Endodermal cell (in vitro differentiated cells): ENCODE data around the gene PRPH. TPM values are rescaled to one million over a fixed set of nuclear protein-coding genes. Genes with fewer than 3 reads are reported as not detected.
"Not testable (repeated sequence)": the region's sequence is repeated elsewhere in the genome, so short reads cannot be mapped to it uniquely, and the experiment has no call there.

Experiments
- DNase-seq: peaks from one replicate; pipeline ENCODE4 v3.0.0-alpha.2; 2017
- H3K27ac ChIP-seq: 2 replicates; pipeline ENCODE4 v1.5.1; 2013; ENCODE audit warnings: mild to moderate bottlenecking, low read depth, low read length, moderate library complexity
- H3K27me3 ChIP-seq: 2 replicates; pipeline ENCODE4 v1.6.1; 2013; ENCODE audit warnings: mild to moderate bottlenecking, low read length, moderate library complexity; ENCODE audit not compliant: insufficient read depth, control insufficient read depth, poor library complexity, severe bottlenecking
- H3K36me3 ChIP-seq: 2 replicates; pipeline ENCODE4 v1.7.0; 2013; ENCODE audit warnings: mild to moderate bottlenecking, low read length, moderate library complexity; ENCODE audit not compliant: control insufficient read depth, insufficient read depth
- H3K4me1 ChIP-seq: one replicate; pipeline ENCODE4 v1.7.0; 2013; ENCODE audit warnings: low read length; ENCODE audit not compliant: control insufficient read depth, insufficient read depth
- H3K4me3 ChIP-seq: 2 replicates; pipeline ENCODE4 v1.5.1; 2013; ENCODE audit warnings: mild to moderate bottlenecking, low read length, moderate library complexity
- H3K9ac ChIP-seq: 2 replicates; pipeline ENCODE4 v1.6.1; 2013; ENCODE audit warnings: mild to moderate bottlenecking, low read length, moderate library complexity; ENCODE audit not compliant: poor library complexity, severe bottlenecking; ENCODE audit errors: extremely low read depth
- H3K9me3 ChIP-seq: 2 replicates; pipeline ENCODE4 v1.6.1; 2013; ENCODE audit warnings: mild to moderate bottlenecking, low read length, moderate library complexity; ENCODE audit not compliant: control insufficient read depth
- H3K27ac Mint-ChIP-seq: 2 replicates; pipeline ENCODE4 v1.8.0; 2020; ENCODE audit warnings: mixed read lengths
- H3K27me3 Mint-ChIP-seq: 2 replicates; pipeline ENCODE4 v1.8.0; 2021; ENCODE audit warnings: mild to moderate bottlenecking, mixed read lengths; ENCODE audit not compliant: insufficient read depth
- H3K36me3 Mint-ChIP-seq: 2 replicates; pipeline ENCODE4 v1.8.0; 2020; ENCODE audit warnings: low read depth, mixed read lengths
- H3K4me1 Mint-ChIP-seq: 2 replicates; pipeline ENCODE4 v1.8.0; 2020; ENCODE audit warnings: mixed read lengths
- H3K4me3 Mint-ChIP-seq: 2 replicates; pipeline ENCODE4 v1.8.0; 2020; ENCODE audit warnings: mild to moderate bottlenecking, moderate library complexity, mixed read lengths
- H3K9me3 Mint-ChIP-seq: 2 replicates; pipeline ENCODE4 v1.8.0; 2020; ENCODE audit warnings: mild to moderate bottlenecking, mixed read lengths
- CTCF ChIP-seq: fragments of 200-600 bp; sonication (generic); conservative IDR thresholded peaks from 2 replicates; pipeline ENCODE4 v1.5.0; 2021; ENCODE audit warnings: antibody characterized with exemption, mild to moderate bottlenecking
- WGBS, 2 experiments: methylation state at CpG; one replicate each; pipeline versions ENCODE4 v1.1.5 to v1.1.7; 2013; ENCODE audit warnings: missing lambda C conversion rate in 2 of 2, mixed read lengths in 1 of 2; ENCODE audit not compliant: insufficient coverage in 1 of 2, insufficient read length in 1 of 2; 5-methylcytosine and 5-hydroxymethylcytosine counted together
- total RNA-seq, 2 donors: library from RNA; stranded (reverse); fragmentation: NEBNext Ultra II Directional in 1 of 2; extraction: Animal tissue kit (Norgen Biotek cat#: 25700) in 1 of 2; gene quantifications; 2 replicates in 1 of 2; 3 replicates in 1 of 2; pipeline ENCODE4 v1.2.1, GENCODE V29; 2021

The PRPH gene
- total RNA-seq, 2 donors from 2014 or later = 0.42 to 0.51 TPM

- WGBS, 2 experiments = 93 to 100% methylated on average over 1 to 4 of the region's 5 CpGs
- H3K4me1 ChIP-seq = peaks cover 3% of the 10 kb centered on the region
- no peaks in the 10 kb centered on the region for H3K27me3 ChIP-seq
- H3K9ac ChIP-seq = no peak overlapping the region
- H3K36me3 ChIP-seq = peaks cover 20% of the 10 kb centered on the region
- H3K4me1 Mint-ChIP-seq = peaks cover 11% of the 10 kb centered on the region
- H3K4me3 Mint-ChIP-seq = peak overlapping the region; percentile 94
- H3K36me3 Mint-ChIP-seq = peaks cover 24% of the 10 kb centered on the region
- no peaks in the 10 kb centered on the region for H3K27me3 Mint-ChIP-seq
- DNase-seq = no peak
- H3K9me3 ChIP-seq = no peaks in the 10 kb centered on the region
- no peak for TF ChIP-seq CTCF
- no peak overlapping the region for H3K27ac ChIP-seq
- H3K27ac Mint-ChIP-seq = no peak overlapping the region
- peak overlapping the region; percentile 99 for H3K4me3 ChIP-seq
- peaks cover 18% of the 10 kb centered on the region for H3K9me3 Mint-ChIP-seq
Measured at GRCh38 chr12:49263400-49263763, 31.6 kb upstream of the PRPH start.

- Histone ChIP-seq H3K27ac (no peak overlapping the region), H3K4me1 (peaks cover 2% of the 10 kb centered on the region), H3K9me3 (no peaks in the 10 kb centered on the region), H3K4me3 (peak overlapping the region; percentile 99), H3K9ac (peak overlapping the region; percentile 62), H3K36me3 (peaks cover 31% of the 10 kb centered on the region), H3K27me3 (no peaks in the 10 kb centered on the region)
- DNase-seq = no peak
- Mint-ChIP-seq H3K4me1 (peaks cover 15% of the 10 kb centered on the region), H3K27ac (peak overlapping the region; percentile 53), H3K4me3 (peak overlapping the region; percentile 94), H3K27me3 (no peaks in the 10 kb centered on the region), H3K36me3 (peaks cover 35% of the 10 kb centered on the region), H3K9me3 (peaks cover 18% of the 10 kb centered on the region)
- WGBS, 2 experiments = 0% methylated on average over 23 to 35 of the region's 35 CpGs
- peak; percentile 14 for TF ChIP-seq CTCF
Measured at GRCh38 chr12:49264466-49264872, 30.5 kb upstream of the PRPH start.

GRCh38 chr12:49264873-49265792 lies 29.8 kb upstream of the PRPH start, which contains the start of gene TUBA1C:
TSS of gene TUBA1C (plus strand) at chr12:49265082. CDS start at chr12:49265182, 100 bp downstream.
- H3K36me3 Mint-ChIP-seq = peaks cover 41% of the 10 kb centered on the region
- peak within 1 kb of the TSS; percentile 99 for H3K9ac ChIP-seq
- TF ChIP-seq CTCF = no peak
- peak within 1 kb of the TSS; percentile 94 for H3K4me3 Mint-ChIP-seq
- 0 to 2% methylated on average over 23 to 59 of the region's 61 CpGs for WGBS, 2 experiments
- peak within 1 kb of the TSS; percentile 69 for H3K27ac ChIP-seq
- no peaks in the 10 kb centered on the region for H3K27me3 Mint-ChIP-seq
- H3K27me3 ChIP-seq = no peaks in the 10 kb centered on the region
- peak; percentile 100 for DNase-seq
- H3K4me1 Mint-ChIP-seq = peaks cover 9% of the 10 kb centered on the region
- peak within 1 kb of the TSS; percentile 98 for H3K27ac Mint-ChIP-seq
- H3K36me3 ChIP-seq = peaks cover 38% of the 10 kb centered on the region
- peaks cover 18% of the 10 kb centered on the region for H3K9me3 Mint-ChIP-seq
- H3K4me3 ChIP-seq = peak within 1 kb of the TSS; percentile 99
- H3K4me1 ChIP-seq = no peaks in the 10 kb centered on the region
- no peaks in the 10 kb centered on the region for H3K9me3 ChIP-seq

GRCh38 chr12:49269191-49269590 lies 25.8 kb upstream of the PRPH start:
- WGBS, 2 experiments = 96% methylated on average over 3 of the region's 6 CpGs; no CpG with 5 or more reads in 1 of the 2 experiments
- Histone ChIP-seq H3K4me3 (peak overlapping the region; percentile 99), H3K36me3 (peaks cover 74% of the 10 kb centered on the region), H3K9ac (peak overlapping the region; percentile 99)
- not testable (repeated sequence) for H3K27me3 ChIP-seq, H3K27me3 Mint-ChIP-seq, H3K27ac Mint-ChIP-seq, H3K27ac ChIP-seq, H3K4me1 Mint-ChIP-seq, H3K9me3 ChIP-seq, H3K4me1 ChIP-seq, DNase-seq
- peaks cover 18% of the 10 kb centered on the region for H3K9me3 Mint-ChIP-seq
- H3K4me3 Mint-ChIP-seq = peak overlapping the region; percentile 94
- peaks cover 76% of the 10 kb centered on the region for H3K36me3 Mint-ChIP-seq
